Hippocampal formation (tissue), 2 donors: Measurements from ENCODE around the gene ATP6V1F.

Experiments used
- DNase-seq, 2 donors: peaks; one replicate each; lab custom pipeline; 2025; lab: John Stamatoyannopoulos, UW

ATP6V1F gene, protein sequence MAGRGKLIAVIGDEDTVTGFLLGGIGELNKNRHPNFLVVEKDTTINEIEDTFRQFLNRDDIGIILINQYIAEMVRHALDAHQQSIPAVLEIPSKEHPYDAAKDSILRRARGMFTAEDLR

DNA sequence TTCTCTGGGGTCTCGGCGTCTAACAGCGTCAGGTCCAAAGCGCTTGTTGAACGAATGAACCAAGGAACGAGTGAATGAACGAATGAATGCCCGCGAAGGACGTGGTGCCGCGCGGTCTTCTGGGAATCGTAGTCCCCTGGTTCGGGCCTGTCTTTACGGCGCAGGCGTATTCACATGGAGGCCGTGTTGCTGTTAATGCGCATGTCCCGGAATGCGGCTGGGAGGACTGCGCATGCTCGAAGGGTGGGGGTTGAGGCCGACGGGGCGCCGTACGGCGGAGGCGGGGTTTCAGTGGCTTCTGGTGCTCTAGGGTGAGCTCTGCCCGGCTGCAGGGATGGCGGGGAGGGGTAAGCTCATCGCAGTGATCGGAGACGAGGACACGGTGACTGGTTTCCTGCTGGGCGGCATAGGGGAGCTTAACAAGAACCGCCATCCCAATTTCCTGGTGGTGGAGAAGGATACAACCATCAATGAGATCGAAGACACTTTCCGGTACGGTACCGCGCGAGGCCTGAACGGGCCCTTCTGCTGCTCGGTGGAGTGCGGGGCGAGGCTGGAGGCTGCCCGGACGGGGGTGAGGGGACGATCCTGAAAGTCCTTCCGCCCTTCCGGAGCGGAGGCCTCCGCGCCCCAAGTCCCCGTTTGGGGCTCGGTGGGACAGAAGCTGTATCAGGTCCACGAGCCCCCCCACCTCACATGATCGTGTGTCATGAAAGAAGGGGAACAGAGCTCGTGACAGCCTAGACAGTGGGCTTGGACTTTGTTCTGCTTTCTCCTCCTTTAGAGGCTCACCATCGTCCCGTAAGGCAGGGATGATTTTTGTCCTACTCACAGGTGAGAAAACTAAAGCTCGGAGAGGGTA lies at the start of gene ATP6V1F:
Gene ATP6V1F, plus strand, starts transcription at position 286 of the 862 bp plus-strand sequence. Its CDS starts 49 bp downstream, at position 335.
- peak; percentile 90 to 95 for DNase-seq

DNA sequence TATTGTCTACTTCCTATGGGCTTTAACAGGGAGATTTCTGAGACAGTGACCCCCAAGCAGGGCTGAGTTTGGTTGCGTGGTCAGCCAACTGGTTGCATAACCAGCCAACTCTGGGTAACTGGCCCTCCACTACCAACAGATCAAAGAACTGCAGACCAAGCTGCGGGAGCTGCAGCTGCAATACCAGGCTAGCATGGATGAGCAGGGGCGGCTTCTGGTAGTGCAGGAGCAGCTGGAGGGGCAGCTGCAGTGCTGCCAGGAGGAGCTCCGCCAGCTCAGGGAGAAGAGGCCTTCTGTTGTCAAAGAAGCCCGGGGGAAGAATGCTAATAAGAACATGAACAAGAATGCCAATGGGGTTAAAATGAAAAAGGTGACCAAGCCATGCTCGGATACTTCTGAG lies 48.2 kb upstream of the ATP6V1F start:
- DNase-seq, result peak; percentile 48 to 65

GRCh38 chr7:128815289-128815942 lies 47.2 kb upstream of the ATP6V1F start:
- no peak for DNase-seq

GRCh38 chr7:128818694-128819093 lies 44.0 kb upstream of the ATP6V1F start:
- no peak for DNase-seq

- no peak for DNase-seq
These were observed 40.9 kb upstream of the ATP6V1F start for GRCh38 chr7:128821724-128822123.

GRCh38 chr7:128826512-128826911 lies 36.1 kb upstream of the ATP6V1F start:
- no peak for DNase-seq

DNA sequence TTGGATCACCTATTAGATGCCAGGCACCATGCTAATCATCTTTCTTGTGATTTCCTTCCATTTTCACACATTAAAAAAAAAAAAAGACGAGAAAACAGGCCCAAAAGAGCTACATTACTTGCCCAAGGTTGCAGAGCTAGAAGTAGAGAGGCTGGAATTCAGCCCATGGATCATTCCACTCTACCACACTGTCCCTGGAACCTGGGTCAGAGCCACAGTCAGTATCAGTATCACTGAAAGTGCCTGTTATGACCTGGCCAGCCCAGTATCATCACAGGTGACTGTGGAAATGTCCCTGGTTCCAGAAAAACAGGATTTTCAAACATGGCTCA lies 35.8 kb upstream of the ATP6V1F start:
- DNase-seq, result no peak

DNA sequence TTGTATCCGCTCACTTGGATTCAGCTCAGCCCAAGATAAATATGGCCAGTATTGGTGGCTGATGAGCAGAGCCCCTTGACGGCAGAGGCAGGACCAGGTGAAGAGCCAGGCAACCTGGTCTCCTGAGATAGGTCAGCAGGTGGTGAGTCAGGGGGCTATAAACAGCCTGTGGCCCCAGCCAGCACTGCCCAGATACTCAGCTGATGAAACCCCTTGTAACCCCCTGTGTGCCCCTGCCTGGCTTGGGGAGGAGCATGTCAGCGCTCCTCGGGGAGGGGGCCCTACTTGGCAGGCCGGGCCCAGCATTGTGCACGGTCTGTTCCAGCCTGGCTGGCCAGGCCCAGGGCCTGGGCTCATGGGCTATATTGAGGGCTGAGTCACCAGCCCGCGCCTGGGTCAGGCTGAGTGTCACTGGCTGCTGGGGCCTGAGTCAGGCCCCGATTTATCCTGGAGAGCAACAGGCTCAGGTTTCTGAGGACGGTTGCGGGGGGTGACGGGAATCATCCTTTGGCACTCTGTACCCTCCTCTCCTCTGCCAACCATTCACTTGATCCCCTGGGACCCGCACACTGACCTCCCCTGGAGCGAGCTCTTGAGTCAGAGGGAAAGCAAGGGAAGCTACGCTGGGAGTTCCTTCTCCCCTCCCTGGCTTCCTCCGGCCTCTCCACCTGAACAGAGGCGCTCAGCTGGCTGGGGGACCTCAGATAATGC lies 35.3 kb upstream of the ATP6V1F start:
- DNase-seq, result no peak

DNA sequence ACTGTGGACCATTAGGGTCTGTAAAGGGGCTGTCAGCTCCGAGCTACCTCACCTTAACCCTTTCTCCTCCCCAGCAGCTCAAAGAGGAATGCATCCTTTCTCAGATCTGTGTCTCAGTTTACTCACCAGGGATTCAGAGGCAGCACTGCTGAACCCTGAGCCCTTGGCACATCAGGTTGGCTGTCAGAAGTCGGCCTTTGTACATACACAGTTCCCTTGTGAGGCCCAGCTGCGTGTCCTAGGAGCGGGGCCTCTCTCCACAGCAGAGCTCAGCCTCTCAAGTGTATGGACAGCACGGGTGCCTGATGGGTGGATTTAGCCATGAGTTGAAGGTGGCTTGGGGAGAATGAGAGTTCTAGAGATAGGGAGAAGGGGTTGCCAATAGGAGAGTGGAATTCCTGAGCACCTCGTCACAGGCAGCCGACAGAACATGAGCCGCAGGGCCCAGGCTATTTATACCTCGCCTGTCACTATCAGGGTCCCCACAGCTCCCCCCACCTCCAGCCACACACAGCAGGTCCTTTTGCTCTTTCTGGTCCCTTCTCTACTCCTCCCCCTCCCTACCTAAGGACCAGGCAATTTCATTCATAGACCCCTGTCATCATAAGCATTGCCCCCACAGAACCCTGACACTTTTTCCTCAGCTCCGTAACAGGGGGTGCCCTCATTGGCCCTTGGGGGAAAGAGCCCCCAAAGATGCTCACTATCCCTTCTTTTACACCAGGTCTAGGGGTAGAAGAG lies 34.5 kb upstream of the ATP6V1F start:
- DNase-seq, result no peak

DNA sequence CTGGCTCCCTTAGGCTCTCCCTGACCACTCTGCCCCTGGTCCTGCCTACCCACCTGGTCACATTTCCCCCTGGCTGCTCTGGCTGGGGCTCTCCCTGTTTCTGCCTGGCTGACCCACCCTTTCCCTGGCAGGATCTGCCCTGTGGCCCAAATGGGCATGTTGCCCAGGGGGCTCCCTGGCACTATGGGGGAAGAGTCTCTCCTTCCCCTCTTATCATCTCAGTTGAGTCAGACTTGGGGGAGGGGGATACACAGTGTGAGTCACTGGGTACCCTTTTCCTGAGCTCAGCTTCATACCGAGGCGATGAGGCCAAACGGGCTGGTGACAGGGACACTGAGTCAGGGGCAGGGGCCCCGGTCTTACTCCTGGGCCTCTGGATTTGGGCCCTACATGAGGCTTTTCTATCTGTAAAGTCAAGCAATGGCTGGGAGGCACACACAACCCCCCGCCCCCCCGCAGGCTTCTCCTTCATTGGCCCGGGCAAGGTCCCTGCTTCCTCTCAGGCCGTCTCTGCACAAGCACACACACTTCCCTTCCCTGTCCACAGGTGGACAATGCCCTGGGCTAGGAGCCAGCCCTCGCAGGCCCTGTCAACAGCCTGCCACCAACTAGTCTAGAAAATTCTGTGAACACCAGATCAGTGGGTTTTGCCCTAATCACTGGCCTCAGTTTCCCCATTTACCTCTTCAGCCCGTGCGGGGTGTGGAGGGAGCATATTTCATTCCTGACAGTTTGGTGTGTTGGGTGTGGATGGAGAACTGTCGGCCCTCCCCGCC lies 33.1 kb upstream of the ATP6V1F start:
- DNase-seq, result no peak

DNA sequence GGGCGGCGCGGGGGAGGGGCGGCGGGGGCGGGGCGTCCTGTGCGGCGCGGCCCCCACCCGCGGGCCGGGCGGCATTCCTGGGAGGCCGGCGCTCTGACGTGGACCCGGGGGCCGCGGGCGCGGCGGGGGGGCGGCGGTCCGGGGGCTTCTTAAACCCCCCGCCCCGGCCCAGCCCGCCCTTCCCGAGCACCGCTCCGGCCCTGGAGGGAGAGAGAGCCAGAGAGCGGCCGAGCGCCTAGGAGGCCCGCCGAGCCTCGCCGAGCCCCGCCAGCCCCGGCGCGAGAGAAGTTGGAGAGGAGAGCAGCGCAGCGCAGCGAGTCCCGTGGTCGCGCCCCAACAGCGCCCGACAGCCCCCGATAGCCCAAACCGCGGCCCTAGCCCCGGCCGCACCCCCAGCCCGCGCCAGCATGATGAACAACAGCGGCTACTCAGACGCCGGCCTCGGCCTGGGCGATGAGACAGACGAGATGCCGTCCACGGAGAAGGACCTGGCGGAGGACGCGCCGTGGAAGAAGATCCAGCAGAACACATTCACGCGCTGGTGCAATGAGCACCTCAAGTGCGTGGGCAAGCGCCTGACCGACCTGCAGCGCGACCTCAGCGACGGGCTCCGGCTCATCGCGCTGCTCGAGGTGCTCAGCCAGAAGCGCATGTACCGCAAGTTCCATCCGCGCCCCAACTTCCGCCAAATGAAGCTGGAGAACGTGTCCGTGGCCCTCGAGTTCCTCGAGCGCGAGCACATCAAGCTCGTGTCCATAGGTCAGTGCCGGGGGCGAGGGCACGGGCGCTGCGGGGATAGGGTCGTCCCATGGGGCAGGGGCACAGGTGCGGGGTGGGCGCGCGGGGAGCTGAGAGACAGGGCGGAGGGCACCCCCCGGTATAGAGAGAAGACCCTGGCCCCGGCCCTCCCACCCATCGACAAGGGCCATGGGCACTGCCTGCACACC lies 32.2 kb upstream of the ATP6V1F start, which contains the start of gene FLNC:
Gene FLNC, plus strand, starts transcription at position 176 of the 947 bp plus-strand sequence. Its CDS starts 232 bp downstream, at position 408.
- no peak for DNase-seq

DNA sequence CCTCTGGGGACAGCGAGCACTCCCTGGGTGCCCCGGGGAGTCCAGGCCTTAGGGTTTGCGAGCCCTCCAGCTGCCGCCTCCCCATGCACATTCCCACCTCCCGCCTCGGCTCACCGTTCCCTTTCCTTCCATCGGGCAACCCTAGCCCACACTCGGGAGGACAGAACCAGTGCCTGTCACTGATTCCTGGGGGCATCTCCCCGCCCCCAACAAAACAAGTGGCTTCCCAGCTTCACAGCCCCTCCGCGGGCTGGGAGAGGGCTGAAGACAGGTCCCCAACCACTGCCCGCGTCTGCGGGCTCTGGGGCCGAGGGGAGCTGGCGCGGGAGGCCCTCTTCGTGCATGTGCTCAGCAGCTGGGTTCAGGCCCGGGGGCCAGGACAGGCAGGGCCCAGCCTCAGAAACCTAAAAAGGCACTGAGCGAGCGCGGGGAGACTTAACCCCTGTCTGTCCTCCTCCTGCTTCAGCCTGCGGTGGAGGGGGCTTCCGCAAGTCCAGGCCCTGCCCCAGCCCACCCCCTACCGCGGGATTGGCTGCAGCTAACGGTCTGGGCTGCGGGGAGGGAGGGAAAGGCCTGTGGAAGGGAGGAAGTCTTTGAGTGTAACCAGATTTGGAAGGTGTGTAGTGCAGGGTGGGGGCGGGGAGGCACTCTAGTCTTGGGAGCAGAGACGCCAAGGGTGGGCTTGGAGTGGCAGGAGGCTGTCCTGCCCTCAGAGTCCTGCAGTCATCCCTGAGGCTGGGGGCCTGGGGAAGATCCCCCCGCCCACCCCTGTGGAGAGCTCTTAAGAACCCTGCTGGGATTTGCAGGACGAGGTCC lies 31.3 kb upstream of the ATP6V1F start:
- DNase-seq, result no peak

- peak in 1 of 2 donors; percentile 41 for DNase-seq
These were observed 30.4 kb upstream of the ATP6V1F start for GRCh38 chr7:128831994-128832879.

DNA sequence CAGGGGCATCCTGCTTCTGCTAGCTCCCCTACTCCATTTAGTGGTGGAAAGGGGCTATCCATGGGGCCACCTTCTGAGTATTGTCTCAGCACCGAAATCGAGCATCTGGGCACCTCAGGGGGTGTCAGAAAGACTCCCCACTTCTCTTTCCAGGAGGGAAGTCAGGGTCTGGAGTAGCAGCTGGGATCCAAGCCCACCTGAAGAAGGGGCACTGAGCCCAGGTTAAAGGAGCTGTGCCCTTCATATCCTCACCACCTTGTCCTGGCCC lies 29.8 kb upstream of the ATP6V1F start:
- no peak for DNase-seq

- peak; percentile 79 to 80 for DNase-seq
These were observed 29.3 kb upstream of the ATP6V1F start for GRCh38 chr7:128833148-128833945.

- DNase-seq, result peak in 1 of 2 donors; percentile 61
These were observed 28.7 kb upstream of the ATP6V1F start for GRCh38 chr7:128833946-128834325.

DNA sequence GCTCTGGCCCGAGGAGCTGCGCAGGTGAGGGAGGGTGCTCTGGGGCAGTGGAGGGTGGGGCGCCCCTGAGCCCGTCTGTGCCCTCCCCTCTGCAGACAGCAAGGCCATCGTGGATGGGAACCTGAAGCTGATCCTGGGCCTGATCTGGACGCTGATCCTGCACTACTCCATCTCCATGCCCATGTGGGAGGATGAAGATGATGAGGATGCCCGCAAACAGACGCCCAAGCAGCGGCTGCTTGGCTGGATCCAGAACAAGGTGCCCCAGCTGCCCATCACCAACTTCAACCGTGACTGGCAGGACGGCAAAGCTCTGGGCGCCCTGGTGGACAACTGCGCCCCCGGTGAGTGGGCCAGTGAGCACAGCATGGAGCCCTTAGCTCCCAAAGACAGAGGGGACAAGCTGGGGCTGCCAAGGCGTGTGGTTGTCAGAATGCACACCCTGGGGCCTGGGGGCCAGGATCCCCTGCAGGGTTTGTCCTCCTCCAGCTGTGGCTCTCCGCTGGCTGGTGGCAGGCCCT lies 27.4 kb upstream of the ATP6V1F start:
- DNase-seq, result no peak
